HepG2 (cell line): Measurements from ENCODE around the gene TSPAN31. TPM values are rescaled to one million over a fixed set of nuclear protein-coding genes. Genes with fewer than 3 reads are reported as not detected.

Experiments used
- CREB1 ChIP-seq, 2 experiments: fragments of 450-650 bp in 1 of 2; IDR thresholded peaks; 2 replicates each; pipeline ENCODE4 v1.6.1; 2016 to 2017; ENCODE audit warnings: control low read depth in 1 of 2, mild to moderate bottlenecking in 1 of 2, missing compliant biosample characterization in 1 of 2, missing genetic modification characterization in 1 of 2
- GFI1 ChIP-seq: sonication (generic); formaldehyde crosslinking; IDR thresholded peaks from 2 replicates; pipeline ENCODE4 v1.5.0; 2020; ENCODE audit warnings: missing genetic modification reagents, mild to moderate bottlenecking, borderline replicate concordance
- HNRNPK ChIP-seq: fragments of 200-400 bp; formaldehyde crosslinking; IDR thresholded peaks from 2 replicates; pipeline ENCODE4 v1.6.1; 2018; ENCODE audit warnings: low read length, low read depth, moderate library complexity, mild to moderate bottlenecking; ENCODE audit not compliant: poor library complexity, severe bottlenecking
- PATZ1 ChIP-seq: sonication (generic); formaldehyde crosslinking; IDR thresholded peaks from 2 replicates; pipeline ENCODE4 v1.4.0; 2020; ENCODE audit warnings: missing genetic modification reagents
- RXRB ChIP-seq: IDR thresholded peaks from 2 replicates; pipeline ENCODE4 v1.6.1; 2016; ENCODE audit warnings: borderline replicate concordance, missing genetic modification reagents, missing compliant biosample characterization
- SRSF9 ChIP-seq: fragments of 200-400 bp; formaldehyde crosslinking; IDR thresholded peaks from 2 replicates; pipeline ENCODE4 v1.6.1; 2018; ENCODE audit warnings: borderline replicate concordance, mild to moderate bottlenecking, low read depth, low read length; ENCODE audit not compliant: insufficient read depth, poor library complexity, severe bottlenecking
- ZNF687 ChIP-seq: sonication (generic); formaldehyde crosslinking; IDR thresholded peaks from 2 replicates; pipeline ENCODE4 v1.5.1; 2020; ENCODE audit warnings: mild to moderate bottlenecking, missing genetic modification reagents, moderate library complexity
- ZNF704 ChIP-seq: sonication (generic); formaldehyde crosslinking; IDR thresholded peaks from 2 replicates; pipeline ENCODE4 v1.8.1; 2023; ENCODE audit warnings: mild to moderate bottlenecking, inconsistent platforms, moderate library complexity, missing genetic modification reagents, borderline replicate concordance
- polyA plus RNA-seq, 8 experiments: library from polyadenylated mRNA; depleted of rRNA in 3 of 8; stranded (reverse) in 7 of 8; unstranded in 1 of 8; fragments of >200 nt; fragmentation: Illumina TruSeq in 4 of 8; extraction: Trizol in 4 of 8; gene quantifications; 2 replicates each; pipeline versions ENCODE4 v1.2.1 to v1.2.3, GENCODE V29; 2011 to 2016; ENCODE audit warnings: low read depth in 4 of 8, missing spikeins in 1 of 8, mixed read lengths in 1 of 8; ENCODE audit not compliant: insufficient read depth in 1 of 8
- total RNA-seq, 5 experiments: library from RNA; depleted of rRNA; stranded (reverse); fragments of >200 nt; fragmentation: Illumina TruSeq; extraction: Trizol; gene quantifications; 2 replicates each; pipeline ENCODE4 v1.2.3, GENCODE V29; 2016; ENCODE audit warnings: low read depth in 1 of 5
- TF ChIP-seq, protein P1 (sequence below): sonication (generic); formaldehyde crosslinking; IDR thresholded peaks from 2 replicates; pipeline ENCODE4 v1.5.0; 2020; ENCODE audit warnings: mild to moderate bottlenecking, missing genetic modification reagents, borderline replicate concordance
- TF ChIP-seq, protein P2 (sequence below): IDR thresholded peaks from 2 replicates; pipeline ENCODE4 v1.6.1; 2016; ENCODE audit warnings: low read depth, control low read depth

Gene TSPAN31
- total and polyA plus RNA-seq, 2 of the 13 experiments (the other 11 are each of a cell fraction or from before 2014, with no cell fraction given), result 10.4 to 24.6 TPM

DNA sequence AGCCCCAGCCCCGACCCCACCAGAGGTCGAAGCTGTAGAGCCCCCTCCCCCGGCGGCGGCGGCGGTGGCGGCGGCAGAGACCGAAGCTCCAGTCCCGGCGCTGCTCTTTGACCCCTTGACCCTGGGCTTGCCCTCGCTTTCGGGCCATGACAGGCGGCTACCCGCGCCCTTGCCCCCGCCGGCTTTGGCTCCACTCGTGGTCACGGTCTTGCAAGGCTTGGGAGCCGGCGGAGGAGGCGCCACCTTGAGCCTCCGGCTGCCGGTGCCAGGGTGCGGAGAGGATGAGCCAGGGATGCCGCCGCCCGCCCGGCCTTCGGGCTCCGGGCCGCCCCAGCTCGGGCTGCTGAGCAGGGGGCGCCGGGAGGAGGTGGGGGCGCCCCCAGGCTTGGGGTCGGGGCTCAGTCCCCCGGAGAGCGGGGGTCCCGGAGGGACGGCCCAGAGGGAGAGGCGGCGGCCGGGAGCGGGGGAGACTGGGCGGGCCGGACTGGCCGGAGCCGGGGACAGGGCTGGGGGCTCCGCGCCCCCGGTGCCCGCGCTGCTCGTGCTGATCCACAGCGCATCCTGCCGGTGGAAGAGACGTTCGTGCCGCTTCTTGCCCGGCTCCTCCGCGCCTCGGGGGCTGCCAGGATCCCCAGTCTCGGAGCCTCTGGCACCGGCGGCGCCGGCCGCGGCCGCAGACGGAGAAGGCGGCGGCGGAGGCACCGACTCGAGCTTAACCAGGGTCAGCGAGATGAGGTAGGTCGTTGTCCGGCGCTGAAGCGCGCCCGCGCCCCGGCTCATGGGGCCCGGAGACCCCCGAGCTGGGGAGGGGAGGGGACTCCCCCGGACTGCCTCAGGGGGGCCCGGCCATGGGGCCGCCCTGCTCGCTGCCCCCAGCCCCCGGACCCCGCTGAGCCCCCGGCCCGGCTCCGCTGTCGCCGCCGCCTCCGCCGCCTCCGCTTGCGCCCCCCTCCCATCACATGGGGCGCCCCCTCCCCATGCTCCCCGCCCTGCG lies 7.1 kb upstream of the TSPAN31 start (continued):
- TF ChIP-seq, protein P1, sequence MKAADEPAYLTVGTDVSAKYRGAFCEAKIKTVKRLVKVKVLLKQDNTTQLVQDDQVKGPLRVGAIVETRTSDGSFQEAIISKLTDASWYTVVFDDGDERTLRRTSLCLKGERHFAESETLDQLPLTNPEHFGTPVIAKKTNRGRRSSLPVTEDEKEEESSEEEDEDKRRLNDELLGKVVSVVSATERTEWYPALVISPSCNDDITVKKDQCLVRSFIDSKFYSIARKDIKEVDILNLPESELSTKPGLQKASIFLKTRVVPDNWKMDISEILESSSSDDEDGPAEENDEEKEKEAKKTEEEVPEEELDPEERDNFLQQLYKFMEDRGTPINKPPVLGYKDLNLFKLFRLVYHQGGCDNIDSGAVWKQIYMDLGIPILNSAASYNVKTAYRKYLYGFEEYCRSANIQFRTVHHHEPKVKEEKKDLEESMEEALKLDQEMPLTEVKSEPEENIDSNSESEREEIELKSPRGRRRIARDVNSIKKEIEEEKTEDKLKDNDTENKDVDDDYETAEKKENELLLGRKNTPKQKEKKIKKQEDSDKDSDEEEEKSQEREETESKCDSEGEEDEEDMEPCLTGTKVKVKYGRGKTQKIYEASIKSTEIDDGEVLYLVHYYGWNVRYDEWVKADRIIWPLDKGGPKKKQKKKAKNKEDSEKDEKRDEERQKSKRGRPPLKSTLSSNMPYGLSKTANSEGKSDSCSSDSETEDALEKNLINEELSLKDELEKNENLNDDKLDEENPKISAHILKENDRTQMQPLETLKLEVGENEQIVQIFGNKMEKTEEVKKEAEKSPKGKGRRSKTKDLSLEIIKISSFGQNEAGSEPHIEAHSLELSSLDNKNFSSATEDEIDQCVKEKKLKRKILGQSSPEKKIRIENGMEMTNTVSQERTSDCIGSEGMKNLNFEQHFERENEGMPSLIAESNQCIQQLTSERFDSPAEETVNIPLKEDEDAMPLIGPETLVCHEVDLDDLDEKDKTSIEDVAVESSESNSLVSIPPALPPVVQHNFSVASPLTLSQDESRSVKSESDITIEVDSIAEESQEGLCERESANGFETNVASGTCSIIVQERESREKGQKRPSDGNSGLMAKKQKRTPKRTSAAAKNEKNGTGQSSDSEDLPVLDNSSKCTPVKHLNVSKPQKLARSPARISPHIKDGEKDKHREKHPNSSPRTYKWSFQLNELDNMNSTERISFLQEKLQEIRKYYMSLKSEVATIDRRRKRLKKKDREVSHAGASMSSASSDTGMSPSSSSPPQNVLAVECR (CRISPR knock-in tag), result 0 out of 2 replicates have a peak, but pooled peaks have one; percentile 32
- TF ChIP-seq HNRNPK (no peak), RXRB (CRISPR knock-in tag) (no peak), ZNF687 (CRISPR knock-in tag) (peak; percentile 57; the same call in 1 of the 2 replicates), CREB1 (IDR thresholded peaks at IDR 0.05) (no peak), CREB1 (CRISPR knock-in tag; IDR thresholded peaks at IDR 0.05) (no peak), PATZ1 (CRISPR knock-in tag) (peak; percentile 51; the same call in 1 of the 2 replicates), SRSF9 (no peak), ZNF704 (CRISPR knock-in tag) (0 out of 2 replicates have a peak, but pooled peaks have one; percentile 17), GFI1 (no peak)
- TF ChIP-seq, protein P2, sequence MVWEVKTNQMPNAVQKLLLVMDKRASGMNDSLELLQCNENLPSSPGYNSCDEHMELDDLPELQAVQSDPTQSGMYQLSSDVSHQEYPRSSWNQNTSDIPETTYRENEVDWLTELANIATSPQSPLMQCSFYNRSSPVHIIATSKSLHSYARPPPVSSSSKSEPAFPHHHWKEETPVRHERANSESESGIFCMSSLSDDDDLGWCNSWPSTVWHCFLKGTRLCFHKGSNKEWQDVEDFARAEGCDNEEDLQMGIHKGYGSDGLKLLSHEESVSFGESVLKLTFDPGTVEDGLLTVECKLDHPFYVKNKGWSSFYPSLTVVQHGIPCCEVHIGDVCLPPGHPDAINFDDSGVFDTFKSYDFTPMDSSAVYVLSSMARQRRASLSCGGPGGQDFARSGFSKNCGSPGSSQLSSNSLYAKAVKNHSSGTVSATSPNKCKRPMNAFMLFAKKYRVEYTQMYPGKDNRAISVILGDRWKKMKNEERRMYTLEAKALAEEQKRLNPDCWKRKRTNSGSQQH (CRISPR knock-in tag), result no peak
